HG02840 (cell line): ENCODE measurements around the gene SUPT3H.
"Not testable (repeated sequence)": the region's sequence is repeated elsewhere in the genome, so short reads cannot be mapped to it uniquely, and the experiment has no call there.

Source experiments
- ATAC-seq: cut with Tn5 transposase; IDR thresholded peaks from one replicate; pipeline ENCODE4 v1.9.1; 2021; ENCODE audit warnings: mild to moderate bottlenecking, moderate library complexity, moderate number of reproducible peaks; ENCODE audit not compliant: unreplicated experiment, low FRiP score

SUPT3H gene

GRCh38 chr6:45327956-45328522 is 49.7 kb downstream of the SUPT3H start, which contains the start of gene RUNX2:
RUNX2 (plus strand) TSS chr6:45328330; CDS start chr6:45328727, 397 bp downstream.
- no peak for ATAC-seq

DNA sequence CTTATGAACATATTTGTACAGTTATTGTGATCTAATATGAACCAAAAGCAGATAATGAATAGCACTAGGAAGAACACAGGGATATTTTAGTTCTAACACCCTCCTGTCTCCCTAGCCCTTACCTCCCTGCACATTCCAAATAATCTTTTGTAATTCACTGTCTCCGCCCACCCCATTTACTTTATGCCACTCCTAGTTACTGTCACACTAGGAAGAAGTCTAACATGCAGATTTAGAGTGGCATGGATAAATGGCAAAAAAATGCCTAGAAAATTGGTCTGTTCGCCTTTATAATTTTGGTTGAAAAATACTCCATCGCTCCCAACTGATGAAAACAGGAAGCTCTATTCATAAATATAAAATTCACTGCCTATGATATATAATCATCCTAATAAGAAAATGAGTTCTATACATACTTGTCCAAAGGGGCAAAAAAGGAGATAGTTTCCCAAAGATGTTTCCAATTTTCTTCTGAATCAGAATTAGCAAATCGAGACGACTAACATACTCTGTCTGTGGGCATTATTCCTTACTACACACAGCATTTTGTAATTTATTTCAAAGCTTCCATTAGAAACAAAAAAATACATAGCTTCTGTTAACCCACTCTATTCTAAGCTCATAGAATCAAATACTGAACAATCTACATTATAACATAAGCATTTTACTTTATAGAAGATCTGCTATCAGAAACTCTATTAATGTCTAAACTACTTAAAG is 50.9 kb downstream of the SUPT3H start:
- no peak for ATAC-seq

DNA sequence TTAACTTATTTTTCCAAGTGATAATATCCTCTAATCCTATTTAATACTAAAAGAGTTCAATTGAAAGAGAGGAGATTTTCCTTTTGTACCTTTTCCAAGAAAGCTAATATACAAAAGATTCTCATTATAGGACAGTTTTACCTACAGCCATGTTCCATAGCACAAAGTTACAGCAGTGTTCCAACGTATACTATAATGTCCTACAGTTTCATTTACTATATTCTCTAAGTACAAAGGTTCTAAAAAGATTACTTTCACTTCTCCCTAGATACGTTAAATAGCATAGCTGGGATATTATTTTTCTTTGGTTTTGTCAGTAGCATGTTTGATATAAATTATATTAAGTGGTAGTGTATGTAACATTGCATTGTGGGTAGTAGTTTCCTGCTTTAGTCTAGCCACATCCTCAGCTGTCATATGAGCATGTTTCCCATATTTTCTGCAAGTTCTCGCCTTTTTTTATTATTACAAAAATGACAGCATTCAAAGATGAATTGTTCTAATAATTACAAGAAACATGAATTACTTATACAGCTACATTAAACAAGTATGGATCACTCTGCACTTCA is 54.0 kb downstream of the SUPT3H start:
- ATAC-seq: no peak

GRCh38 chr6:45320349-45320748 is 57.4 kb downstream of the SUPT3H start:
- ATAC-seq: no peak

DNA sequence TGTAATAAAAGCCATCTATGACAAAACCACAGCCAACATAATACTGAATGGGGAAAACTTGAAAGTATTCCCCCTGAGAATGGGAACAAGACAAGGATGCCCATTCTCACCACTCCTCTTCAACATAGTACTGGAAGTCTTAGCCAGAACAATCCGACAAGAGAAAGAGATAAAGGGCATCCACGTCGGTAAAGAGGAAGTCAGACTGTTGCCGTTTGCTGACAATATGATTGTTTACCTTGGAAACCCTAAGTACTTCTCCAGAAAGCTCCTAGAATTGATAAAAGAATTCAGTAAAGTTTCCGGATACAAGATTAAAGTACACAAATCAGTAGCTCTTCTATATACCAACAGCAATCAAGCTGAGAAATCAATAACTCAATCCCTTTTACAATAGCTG is 63.6 kb downstream of the SUPT3H start:
- ATAC-seq: no peak

DNA sequence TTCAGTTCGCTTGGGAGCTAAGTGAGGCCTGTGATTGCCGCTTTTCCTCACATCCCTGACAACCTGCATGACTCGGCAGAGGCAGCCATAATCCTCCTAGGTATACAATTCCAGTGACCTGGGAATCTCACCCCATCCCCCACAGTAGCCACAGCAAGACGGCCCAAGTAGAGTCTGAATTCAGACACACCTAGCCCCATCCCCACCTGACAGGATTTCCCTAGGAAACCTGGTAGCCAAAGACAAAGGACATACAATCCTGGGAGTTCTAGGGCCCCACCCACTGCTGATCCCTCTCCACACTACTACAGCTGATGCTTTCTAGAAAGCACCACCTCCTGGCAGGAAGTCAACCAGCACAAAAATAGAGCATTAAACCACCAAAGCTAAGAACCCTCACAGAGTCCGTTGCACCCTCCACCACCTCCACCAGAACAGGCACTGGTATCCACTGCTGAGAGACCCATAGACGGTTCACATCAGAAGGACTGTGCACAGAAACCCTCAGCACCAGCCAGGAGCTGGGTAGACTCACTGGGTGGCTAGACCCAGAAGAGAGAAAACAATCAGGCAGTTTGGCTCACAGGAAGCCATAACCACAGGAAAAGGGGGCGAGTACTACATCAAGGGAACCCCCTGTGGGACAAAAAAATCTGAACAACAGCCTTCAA is 67.5 kb downstream of the SUPT3H start:
- ATAC-seq: no peak

- no peak for ATAC-seq
These were observed 72.2 kb downstream of the SUPT3H start for GRCh38 chr6:45305546-45305945.

- ATAC-seq: no peak
These were observed 74.9 kb downstream of the SUPT3H start for GRCh38 chr6:45302832-45303231.

DNA sequence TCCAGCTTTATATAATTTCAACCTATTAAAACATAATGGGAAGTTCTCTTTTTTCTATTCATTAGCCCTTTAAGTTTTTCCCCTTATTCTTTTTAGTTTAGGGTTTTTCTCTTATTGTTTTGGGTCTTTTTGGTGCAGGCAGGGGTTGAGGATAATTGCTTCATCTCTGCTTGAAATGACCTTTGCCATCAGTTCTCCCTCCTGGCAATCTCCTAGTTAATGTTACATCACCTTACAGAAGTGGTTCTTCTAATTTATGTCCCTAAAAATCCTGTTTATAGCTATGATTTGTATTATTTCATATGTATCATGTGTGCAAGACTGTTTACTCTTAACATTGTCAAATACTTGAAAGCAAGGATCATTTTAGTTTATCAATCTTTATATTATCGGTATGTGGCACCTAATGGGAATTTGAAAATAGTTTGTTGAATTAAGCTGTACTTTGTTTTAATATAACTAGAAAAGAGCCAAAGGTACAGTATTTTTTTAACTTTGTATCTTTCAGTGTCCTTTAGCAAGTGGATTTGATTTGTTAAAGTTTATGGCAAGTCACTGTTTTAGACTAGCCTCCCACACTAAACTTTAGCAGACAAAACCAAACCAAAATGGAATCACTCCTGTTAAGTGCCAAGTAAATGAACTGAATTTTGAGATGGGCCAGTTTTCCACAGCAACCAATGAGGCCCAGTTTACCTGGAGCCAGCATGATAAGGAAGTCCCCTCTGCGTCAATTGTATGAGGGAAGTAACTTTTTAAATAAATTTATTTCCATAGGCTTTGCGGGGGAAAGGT is 76.2 kb downstream of the SUPT3H start:
- no peak for ATAC-seq

GRCh38 chr6:45300736-45301135 is 77.0 kb downstream of the SUPT3H start:
- no peak for ATAC-seq

GRCh38 chr6:45299096-45299581 is 78.6 kb downstream of the SUPT3H start:
- no peak for ATAC-seq

DNA sequence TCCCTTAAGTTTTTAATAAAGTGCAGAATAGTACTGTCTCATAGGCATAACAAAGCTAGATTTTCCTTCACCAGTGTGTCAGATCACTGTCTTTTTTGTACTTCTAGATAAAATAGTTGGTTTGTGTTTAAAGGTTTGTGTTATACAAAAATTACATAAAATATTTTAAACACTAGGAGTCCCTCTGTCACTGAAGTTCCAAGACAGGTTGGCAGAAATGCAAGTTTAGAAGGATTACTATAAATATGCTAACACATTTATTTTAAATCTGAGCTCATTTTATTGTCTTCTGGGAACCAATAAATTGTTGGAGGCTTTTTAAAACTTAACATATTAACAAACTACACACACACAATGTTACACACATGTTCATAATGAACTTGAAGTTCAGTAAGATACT is 80.4 kb downstream of the SUPT3H start:
- ATAC-seq: no peak

DNA sequence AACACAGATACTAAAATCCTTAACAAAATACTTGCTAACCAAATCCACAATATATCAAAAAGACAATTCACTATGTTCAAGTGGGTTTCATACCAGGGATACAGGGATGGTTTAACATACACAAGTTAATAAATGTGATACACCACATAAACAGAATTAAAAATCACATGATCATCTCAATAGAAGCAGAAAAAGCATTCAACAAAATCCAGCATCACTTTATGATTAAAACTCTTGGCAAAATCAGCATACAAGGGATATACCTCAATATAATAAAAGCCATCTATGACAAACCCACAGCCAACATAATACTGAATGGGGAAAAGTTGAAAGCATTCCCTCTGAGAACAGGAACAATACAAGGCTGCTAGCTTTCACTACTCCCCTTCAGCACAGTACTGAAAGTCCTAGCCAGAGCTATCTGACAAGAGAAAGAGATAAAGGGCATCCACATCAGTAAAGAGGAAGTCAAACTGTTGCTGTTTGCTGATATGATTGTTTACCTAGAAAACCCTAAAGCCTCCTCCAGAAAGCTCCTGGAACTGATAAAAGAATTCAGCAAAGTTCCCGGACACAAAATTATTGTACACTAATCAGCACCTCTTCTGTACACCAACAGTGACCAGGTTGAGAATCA is 83.6 kb downstream of the SUPT3H start:
- ATAC-seq: not testable (repeated sequence)

GRCh38 chr6:45293306-45293705 is 84.4 kb downstream of the SUPT3H start:
- ATAC-seq: no peak

GRCh38 chr6:45289751-45290514 is 87.8 kb downstream of the SUPT3H start:
- ATAC-seq: no peak

DNA sequence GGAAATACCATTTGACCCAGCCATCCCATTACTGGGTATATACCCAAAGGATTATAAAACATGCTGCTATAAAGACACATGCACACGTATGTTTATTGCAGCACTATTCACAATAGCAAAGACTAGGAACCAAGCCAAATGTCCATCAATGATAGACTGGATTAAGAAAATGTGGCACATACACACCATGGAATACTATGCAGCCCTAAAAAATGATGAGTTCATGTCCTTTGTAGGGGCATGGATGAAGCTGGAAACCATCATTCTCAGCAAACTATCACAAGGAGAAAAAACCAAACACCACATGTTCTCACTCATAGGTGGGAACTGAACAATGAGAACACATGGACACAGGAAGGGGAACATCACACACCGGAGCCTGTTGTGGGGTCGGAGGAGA is 91.0 kb downstream of the SUPT3H start:
- not testable (repeated sequence) for ATAC-seq

DNA sequence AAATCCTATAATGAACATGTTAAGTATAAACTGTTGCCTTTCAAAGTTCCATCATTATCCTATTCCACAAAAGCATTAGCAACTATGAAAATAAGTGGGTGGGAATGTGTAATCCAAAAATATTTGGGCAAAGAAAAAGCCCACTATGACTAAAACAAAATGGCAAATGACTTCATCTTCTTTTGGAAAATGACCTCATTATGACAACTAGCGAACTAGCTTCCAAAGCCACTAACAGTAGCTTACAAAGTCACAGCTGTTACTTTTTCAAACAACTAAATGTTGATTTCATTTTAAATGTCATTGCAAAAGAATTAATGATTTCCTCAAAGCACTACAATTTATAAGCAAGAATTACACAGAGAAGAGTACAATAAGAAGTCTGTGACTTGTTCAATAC is 99.4 kb downstream of the SUPT3H start:
- ATAC-seq: no peak

- ATAC-seq: not testable (repeated sequence)
These were observed 100.0 kb downstream of the SUPT3H start for GRCh38 chr6:45277741-45278140.

DNA sequence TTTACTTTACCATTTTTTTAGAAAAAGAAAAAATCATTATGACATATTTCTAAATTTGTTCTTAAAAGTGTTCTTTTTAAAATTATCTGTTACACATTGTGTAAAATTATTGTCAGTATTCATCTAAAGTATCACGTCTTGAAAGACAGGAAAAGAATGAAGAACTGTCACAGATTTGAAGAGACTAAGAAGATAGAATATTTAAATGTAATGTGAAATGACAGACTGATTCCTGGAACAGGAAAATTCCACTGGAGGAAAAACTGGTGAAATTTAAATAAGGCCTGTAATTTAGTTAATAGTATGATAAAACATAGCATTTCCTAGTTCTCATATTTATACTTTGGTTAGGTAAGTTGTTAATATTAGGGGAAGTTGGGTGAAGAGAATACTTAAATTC is 102.4 kb downstream of the SUPT3H start:
- no peak for ATAC-seq
